ENCODE data around the gene IFIT1B.
A peak's percentile ranks its signal among the peaks of the same experiment; 100 is the strongest.

The IFIT1B gene

DNA sequence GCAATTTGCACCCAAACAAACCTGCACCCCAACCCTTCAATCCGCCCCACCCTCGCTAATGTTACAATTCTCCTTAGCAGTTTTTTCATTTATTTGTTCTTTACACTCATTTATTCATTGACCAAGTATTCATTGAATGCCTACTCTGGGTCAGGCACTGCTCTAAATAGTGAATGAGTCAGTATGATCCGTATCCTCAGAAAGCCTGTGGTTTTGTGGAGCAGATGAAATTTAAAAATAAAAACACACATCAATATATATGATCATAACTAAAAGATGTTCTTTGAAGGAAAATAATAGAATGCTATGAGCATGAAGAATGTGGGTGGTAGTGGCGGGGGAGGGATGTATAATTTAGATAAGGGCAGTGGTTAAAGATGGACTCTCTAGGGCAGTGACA is 49.8 kb downstream of the IFIT1B start:
- Histone ChIP-seq H3K4me3 (ENCODE audit: insufficient read depth in 1 of 2, low read depth in 1 of 2, low read length in 2 of 2) (no peak overlapping the region), H3K14ac (ENCODE audit: low read length in 2 of 2) (no peak overlapping the region), H2AFZ (ENCODE audit: low read depth, low read length) (no peak overlapping the region), H3K9ac (ENCODE audit: low read length) (peak overlapping the region; percentile 9), H2BK15ac (ENCODE audit: low read depth, poor library complexity, severe bottlenecking) (no peak overlapping the region), H3K4ac (ENCODE audit: low read depth in 1 of 2, low read length in 2 of 2) (peak overlapping the region in 1 of 2 experiments; percentile 58), H2BK5ac (ENCODE audit: low read depth, low read length, poor library complexity, severe bottlenecking) (no peak overlapping the region), H3K4me2 (ENCODE audit: low read length, poor library complexity, severe bottlenecking) (no peak overlapping the region), H2AK5ac (ENCODE audit: low read length, severe bottlenecking) (peak overlapping the region; percentile 69), H4K91ac (ENCODE audit: low read length) (no peak overlapping the region), H3K36me3 (ENCODE audit: control insufficient read depth in 1 of 2, insufficient read depth in 2 of 2, low read depth in 1 of 2, low read length in 2 of 2) (no peaks in the 10 kb centered on the region), H4K8ac (ENCODE audit: low read length) (no peak overlapping the region), H3K9me3 (ENCODE audit: control insufficient read depth, low read length) (no peaks in the 10 kb centered on the region), H2BK120ac (ENCODE audit: low read depth, low read length) (peak overlapping the region; percentile 64), H2BK12ac (ENCODE audit: low read length in 2 of 2) (no peak overlapping the region), H3K18ac (ENCODE audit: low read depth in 1 of 2, low read length in 2 of 2) (no peak overlapping the region), H3K23ac (ENCODE audit: low read length in 2 of 2) (no peak overlapping the region), H3K27ac (ENCODE audit: low read length, poor library complexity, severe bottlenecking) (no peak overlapping the region), H3K4me1 (ENCODE audit: control insufficient read depth, insufficient read depth, low read depth, low read length) (peaks cover 9% of the 10 kb centered on the region), H3K79me1 (replicated peaks; ENCODE audit: low read length, poor library complexity, severe bottlenecking) (no peaks in the 10 kb centered on the region), H3K27me3 (ENCODE audit: control insufficient read depth in 1 of 2, insufficient read depth in 1 of 2, low read length in 2 of 2) (no peaks in the 10 kb centered on the region)
- 22% methylated on average over 4 of the region's 4 CpGs for WGBS
- peak; percentile 52 for DNase-seq

DNA sequence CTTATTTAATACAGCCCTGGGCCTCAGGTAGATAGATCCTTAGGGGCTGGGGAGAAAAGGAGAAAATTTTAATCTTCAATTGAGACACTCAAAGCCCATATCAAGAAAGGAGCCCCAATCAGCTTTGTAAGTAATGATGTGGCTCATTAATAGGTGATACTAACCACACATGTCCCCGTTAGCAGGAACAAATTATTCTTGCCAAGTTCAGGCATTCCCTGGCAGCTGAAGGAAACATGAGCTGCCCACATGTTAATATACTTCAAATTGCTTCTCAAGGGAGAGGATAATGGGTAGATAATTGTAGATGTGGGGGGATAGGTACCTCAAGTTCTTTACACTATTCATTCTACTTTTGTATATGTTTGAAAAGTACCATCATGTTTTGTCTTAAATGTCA is 51.0 kb downstream of the IFIT1B start:
- no peak overlapping the region for H2BK15ac ChIP-seq (ENCODE audit: low read depth, poor library complexity, severe bottlenecking)
- peak overlapping the region in 1 of 2 experiments; percentile 25 for H2BK12ac ChIP-seq (ENCODE audit: low read length in 2 of 2)
- H3K4me2 ChIP-seq (ENCODE audit: low read length, poor library complexity, severe bottlenecking): no peak overlapping the region
- no peak overlapping the region for H3K14ac ChIP-seq (ENCODE audit: low read length in 2 of 2)
- H4K8ac ChIP-seq (ENCODE audit: low read length): no peak overlapping the region
- no peak overlapping the region for H2BK120ac ChIP-seq (ENCODE audit: low read depth, low read length)
- H3K4ac ChIP-seq (ENCODE audit: low read depth in 1 of 2, low read length in 2 of 2): no peak overlapping the region
- DNase-seq: no peak
- no peak overlapping the region for H4K91ac ChIP-seq (ENCODE audit: low read length)
- H3K4me1 ChIP-seq (ENCODE audit: control insufficient read depth, insufficient read depth, low read depth, low read length): peaks cover 9% of the 10 kb centered on the region
- no peak overlapping the region for H3K9ac ChIP-seq (ENCODE audit: low read length)
- WGBS: 83% methylated on average over 1 of the region's 1 CpG
- peak overlapping the region; percentile 66 for H2AK5ac ChIP-seq (ENCODE audit: low read length, severe bottlenecking)
- H2BK5ac ChIP-seq (ENCODE audit: low read depth, low read length, poor library complexity, severe bottlenecking): no peak overlapping the region
- no peaks in the 10 kb centered on the region for H3K9me3 ChIP-seq (ENCODE audit: control insufficient read depth, low read length)
- no peak overlapping the region for H2AFZ ChIP-seq (ENCODE audit: low read depth, low read length)
- H3K4me3 ChIP-seq (ENCODE audit: insufficient read depth in 1 of 2, low read depth in 1 of 2, low read length in 2 of 2): no peak overlapping the region
- no peaks in the 10 kb centered on the region for H3K79me1 ChIP-seq (replicated peaks; ENCODE audit: low read length, poor library complexity, severe bottlenecking)
- H3K27me3 ChIP-seq (ENCODE audit: control insufficient read depth in 1 of 2, insufficient read depth in 1 of 2, low read length in 2 of 2): no peaks in the 10 kb centered on the region
- H3K18ac ChIP-seq (ENCODE audit: low read depth in 1 of 2, low read length in 2 of 2): no peak overlapping the region
- H3K36me3 ChIP-seq (ENCODE audit: control insufficient read depth in 1 of 2, insufficient read depth in 2 of 2, low read depth in 1 of 2, low read length in 2 of 2): no peaks in the 10 kb centered on the region
- H3K23ac ChIP-seq (ENCODE audit: low read length in 2 of 2): no peak overlapping the region
- no peak overlapping the region for H3K27ac ChIP-seq (ENCODE audit: low read length, poor library complexity, severe bottlenecking)

DNA sequence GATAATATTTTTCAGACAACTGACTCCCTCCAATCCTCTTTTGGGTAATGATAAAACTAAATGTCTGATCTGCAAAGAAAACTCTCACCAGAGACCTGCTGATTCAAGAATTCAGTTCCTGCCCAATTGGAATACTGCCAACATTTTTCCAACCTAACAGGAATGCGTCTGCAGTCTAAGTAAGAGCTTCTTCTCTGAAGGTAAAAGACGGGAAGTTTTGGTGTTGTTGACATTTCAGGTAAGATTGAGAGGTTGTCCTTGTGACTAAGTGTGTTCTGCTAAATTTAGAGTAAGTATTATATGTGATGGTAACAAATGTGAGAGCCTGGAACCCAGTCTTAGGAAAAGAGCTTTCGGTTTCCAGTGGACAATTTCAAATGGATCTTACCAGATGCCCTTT is 54.1 kb downstream of the IFIT1B start:
- peak overlapping the region; percentile 66 for H3K27ac ChIP-seq (ENCODE audit: low read length, poor library complexity, severe bottlenecking)
- no peak overlapping the region for H3K4ac ChIP-seq (ENCODE audit: low read depth in 1 of 2, low read length in 2 of 2)
- no peaks in the 10 kb centered on the region for H3K79me1 ChIP-seq (replicated peaks; ENCODE audit: low read length, poor library complexity, severe bottlenecking)
- H2BK12ac ChIP-seq (ENCODE audit: low read length in 2 of 2): no peak overlapping the region
- no peak overlapping the region for H3K23ac ChIP-seq (ENCODE audit: low read length in 2 of 2)
- H3K27me3 ChIP-seq (ENCODE audit: control insufficient read depth in 1 of 2, insufficient read depth in 1 of 2, low read length in 2 of 2): no peaks in the 10 kb centered on the region
- H4K91ac ChIP-seq (ENCODE audit: low read length): no peak overlapping the region
- no peak overlapping the region for H3K18ac ChIP-seq (ENCODE audit: low read depth in 1 of 2, low read length in 2 of 2)
- no peaks in the 10 kb centered on the region for H3K9me3 ChIP-seq (ENCODE audit: control insufficient read depth, low read length)
- no peak overlapping the region for H2BK15ac ChIP-seq (ENCODE audit: low read depth, poor library complexity, severe bottlenecking)
- peak; percentile 41 for DNase-seq
- no peaks in the 10 kb centered on the region for H3K36me3 ChIP-seq (ENCODE audit: control insufficient read depth in 1 of 2, insufficient read depth in 2 of 2, low read depth in 1 of 2, low read length in 2 of 2)
- H3K4me1 ChIP-seq (ENCODE audit: control insufficient read depth, insufficient read depth, low read depth, low read length): peaks cover 7% of the 10 kb centered on the region
- H4K8ac ChIP-seq (ENCODE audit: low read length): no peak overlapping the region
- H3K9ac ChIP-seq (ENCODE audit: low read length): no peak overlapping the region
- H3K4me2 ChIP-seq (ENCODE audit: low read length, poor library complexity, severe bottlenecking): no peak overlapping the region
- H2BK120ac ChIP-seq (ENCODE audit: low read depth, low read length): no peak overlapping the region
- WGBS: 65% methylated on average over 3 of the region's 3 CpGs
- no peak overlapping the region for H3K4me3 ChIP-seq (ENCODE audit: insufficient read depth in 1 of 2, low read depth in 1 of 2, low read length in 2 of 2)
- no peak overlapping the region for H3K14ac ChIP-seq (ENCODE audit: low read length in 2 of 2)
- H2AFZ ChIP-seq (ENCODE audit: low read depth, low read length): no peak overlapping the region
- no peak overlapping the region for H2BK5ac ChIP-seq (ENCODE audit: low read depth, low read length, poor library complexity, severe bottlenecking)
- no peak overlapping the region for H2AK5ac ChIP-seq (ENCODE audit: low read length, severe bottlenecking)

Measured in mesenchymal stem cell (in vitro differentiated cells and primary cell).